Activated CD8-positive, alpha-beta memory T cell treated with anti-CD3 and anti-CD28 coated beads for 36 hours (primary cell): ENCODE data around the gene FOXM1. TPM values are rescaled to one million over a fixed set of nuclear protein-coding genes. Genes with fewer than 3 reads are reported as not detected.

Experiments
- CTCF ChIA-PET: fragments of 350-600 bp; sonication (Branson Sonifier 250); formaldehyde crosslinking; loops from one replicate; lab custom pipeline; 2021; ENCODE audit warnings: antibody characterized with exemption; lab: Charles Lee
- POLR2A ChIA-PET: fragments of 350-600 bp; sonication (Branson Sonifier 250); formaldehyde crosslinking; loops from one replicate; lab custom pipeline; 2021; ENCODE audit warnings: antibody characterized with exemption; lab: Charles Lee
- total RNA-seq, 2 experiments: library from RNA; stranded (reverse); gene quantifications; one replicate each; pipeline ENCODE4 v1.2.3, GENCODE V29; 2021

Gene FOXM1
- total RNA-seq, 2 experiments from 2014 or later: 75.9 to 79.1 TPM

- CTCF ChIA-PET: interaction anchor here (0.8 kb wide), 1 partner anchor 10 kb away, joined by 3 read pairs; no protein-coding TSS in a partner anchor
- POLR2A ChIA-PET: no interaction called here
Observed at GRCh38 chr12:2855546-2855945, 21.4 kb downstream of the FOXM1 start.

- ChIA-PET CTCF (interaction anchor here (0.5 to 1.8 kb wide), 7 partner anchors 9 to 1241 kb away, joined by 3 to 7 read pairs (median 4); no protein-coding TSS in a partner anchor), POLR2A (no interaction called here)
Observed at GRCh38 chr12:2854669-2855453, 22.1 kb downstream of the FOXM1 start.

- POLR2A ChIA-PET: no interaction called here
- CTCF ChIA-PET: interaction anchor here (1.4 to 2.4 kb wide), 6 partner anchors 11 to 188 kb away, joined by 3 to 7 read pairs (median 6); no protein-coding TSS in a partner anchor
Observed at GRCh38 chr12:2853626-2854025, 23.3 kb downstream of the FOXM1 start.

- POLR2A ChIA-PET: no interaction called here
- CTCF ChIA-PET: interaction anchor here (1.2 to 2.4 kb wide), 2 partner anchors 9 to 92 kb away, joined by 3 to 7 read pairs; no protein-coding TSS in a partner anchor
Observed at GRCh38 chr12:2851931-2852330, 25.0 kb downstream of the FOXM1 start.

- POLR2A ChIA-PET: no interaction called here
- CTCF ChIA-PET: interaction anchor here (0.7 to 1.2 kb wide), 2 partner anchors 10 to 197 kb away, joined by 3 read pairs; no protein-coding TSS in a partner anchor
Observed at GRCh38 chr12:2845280-2845679, 31.7 kb downstream of the FOXM1 start.

GRCh38 chr12:2844786-2845185 lies 32.2 kb downstream of the FOXM1 start:
- POLR2A ChIA-PET: no interaction called here
- CTCF ChIA-PET: no interaction called here

GRCh38 chr12:2842948-2843347 lies 34.0 kb downstream of the FOXM1 start:
- CTCF ChIA-PET: interaction anchor here (1.5 kb wide), 1 partner anchor 10 kb away, joined by 7 read pairs; no protein-coding TSS in a partner anchor
- POLR2A ChIA-PET: no interaction called here

GRCh38 chr12:2841056-2841650 lies 35.8 kb downstream of the FOXM1 start:
- ChIA-PET POLR2A (no interaction called here), CTCF (no interaction called here)

GRCh38 chr12:2836574-2836973 lies 40.4 kb downstream of the FOXM1 start:
- ChIA-PET CTCF (no interaction called here), POLR2A (no interaction called here)

GRCh38 chr12:2835691-2836403 lies 41.1 kb downstream of the FOXM1 start:
- ChIA-PET POLR2A (no interaction called here), CTCF (interaction anchor here (0.6 kb wide), 1 partner anchor 50 kb away, joined by 6 read pairs; no protein-coding TSS in a partner anchor)

- ChIA-PET POLR2A (no interaction called here), CTCF (interaction anchor here (0.6 kb wide), 1 partner anchor 51 kb away, joined by 6 read pairs; no protein-coding TSS in a partner anchor)
Observed at GRCh38 chr12:2834581-2835491, 42.1 kb downstream of the FOXM1 start, which contains the start of gene NRIP2. NRIP2 (minus strand) TSS chr12:2835035; CDS start chr12:2834983, 52 bp downstream.

GRCh38 chr12:2833810-2834209 lies 43.2 kb downstream of the FOXM1 start:
- CTCF ChIA-PET: interaction anchor here (0.5 to 0.6 kb wide), 2 partner anchors 201 to 238 kb away, joined by 3 to 6 read pairs; no protein-coding TSS in a partner anchor

GRCh38 chr12:2833327-2833726 lies 43.6 kb downstream of the FOXM1 start:
- POLR2A ChIA-PET: no interaction called here
- CTCF ChIA-PET: interaction anchor here (0.5 to 0.6 kb wide), 2 partner anchors 201 to 239 kb away, joined by 3 to 6 read pairs; no protein-coding TSS in a partner anchor

More at GRCh38 chr12:2833810-2834209, 43.2 kb downstream of the FOXM1 start:
- POLR2A ChIA-PET: no interaction called here

GRCh38 chr12:2832550-2833127 lies 44.3 kb downstream of the FOXM1 start:
- CTCF ChIA-PET: no interaction called here
- POLR2A ChIA-PET: no interaction called here

GRCh38 chr12:2829275-2829674 lies 47.7 kb downstream of the FOXM1 start:
- POLR2A ChIA-PET: no interaction called here
- CTCF ChIA-PET: no interaction called here

GRCh38 chr12:2826721-2827515 lies 50.1 kb downstream of the FOXM1 start:
- POLR2A ChIA-PET: no interaction called here
- CTCF ChIA-PET: no interaction called here

- POLR2A ChIA-PET: interaction anchor here (0.6 kb wide), 1 partner anchor 364 kb away, joined by 3 read pairs; no protein-coding TSS in a partner anchor
Observed at GRCh38 chr12:2826036-2826435, 50.9 kb downstream of the FOXM1 start.

More at GRCh38 chr12:2826036-2826435, 50.9 kb downstream of the FOXM1 start:
- CTCF ChIA-PET: no interaction called here
